HG03571 (cell line): ENCODE results near the gene PPARG.
"Not testable (repeated sequence)": the region's sequence is repeated elsewhere in the genome, so short reads cannot be mapped to it uniquely, and the experiment has no call there.

Source experiments
- ATAC-seq: cut with Tn5 transposase; IDR thresholded peaks from one replicate; pipeline ENCODE4 v1.9.1; 2021; ENCODE audit not compliant: unreplicated experiment

Gene PPARG

DNA sequence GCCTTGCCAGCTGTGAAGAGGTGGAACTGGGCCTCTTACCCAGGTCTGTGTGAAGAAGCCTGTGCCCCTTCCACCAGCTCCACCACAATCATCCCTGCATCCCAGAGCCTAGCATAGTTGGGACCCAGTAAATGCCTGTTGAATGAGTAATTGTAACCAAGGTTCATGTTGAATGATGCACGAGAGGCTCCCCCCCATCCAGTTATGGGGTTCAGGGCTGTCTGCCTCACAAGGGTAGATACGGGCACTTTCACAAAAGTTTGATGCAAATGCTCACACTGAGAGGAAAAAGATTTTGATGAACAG, 165.9 kb downstream of the PPARG start:
- no peak for ATAC-seq

- ATAC-seq, result no peak
Measured at GRCh38 chr3:12455740-12456139, 166.9 kb downstream of the PPARG start.

GRCh38 chr3:12456441-12456840, 167.6 kb downstream of the PPARG start:
- no peak for ATAC-seq

GRCh38 chr3:12457380-12457779, 168.5 kb downstream of the PPARG start:
- ATAC-seq, result not testable (repeated sequence)

DNA sequence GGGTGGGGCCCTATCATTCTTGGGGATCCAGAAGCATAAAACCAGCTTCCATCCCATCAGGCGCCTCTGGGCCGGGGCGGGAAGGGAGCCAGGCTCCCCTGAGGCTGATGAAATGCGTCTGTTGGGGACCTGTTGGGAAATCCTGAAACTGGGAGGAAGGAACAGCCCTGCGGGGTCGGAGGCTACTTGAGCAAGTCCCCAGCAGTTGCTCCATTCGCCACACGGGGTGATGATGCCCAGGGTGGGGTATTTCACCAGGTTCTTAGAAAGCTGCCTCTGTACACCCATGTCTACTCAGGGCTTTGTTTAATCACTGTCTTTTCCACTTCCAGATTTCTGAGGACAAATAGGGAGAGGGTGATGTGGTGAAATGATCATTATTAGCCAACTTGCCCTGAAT, 170.0 kb downstream of the PPARG start:
- ATAC-seq, result no peak

DNA sequence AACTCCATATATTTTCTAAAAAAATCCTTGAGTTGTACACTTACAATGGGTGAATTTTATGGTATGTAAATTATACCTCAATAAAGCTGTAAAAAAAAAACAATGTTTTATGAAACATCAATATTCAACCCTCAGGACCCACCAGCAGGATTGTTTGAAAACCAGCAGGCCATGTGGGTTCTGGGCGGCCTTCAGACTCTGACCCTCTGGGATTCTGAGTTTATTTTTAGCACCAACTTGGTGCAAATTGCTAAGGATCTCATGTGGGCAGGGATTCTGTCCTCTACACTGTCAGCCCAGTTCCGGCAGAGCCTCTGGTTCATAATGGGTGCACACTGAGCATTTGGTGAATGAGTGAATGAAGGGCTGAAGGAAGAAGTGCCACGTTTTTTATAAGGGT, 171.3 kb downstream of the PPARG start:
- no peak for ATAC-seq

- no peak for ATAC-seq
Measured at GRCh38 chr3:12461097-12461649, 172.3 kb downstream of the PPARG start.

DNA sequence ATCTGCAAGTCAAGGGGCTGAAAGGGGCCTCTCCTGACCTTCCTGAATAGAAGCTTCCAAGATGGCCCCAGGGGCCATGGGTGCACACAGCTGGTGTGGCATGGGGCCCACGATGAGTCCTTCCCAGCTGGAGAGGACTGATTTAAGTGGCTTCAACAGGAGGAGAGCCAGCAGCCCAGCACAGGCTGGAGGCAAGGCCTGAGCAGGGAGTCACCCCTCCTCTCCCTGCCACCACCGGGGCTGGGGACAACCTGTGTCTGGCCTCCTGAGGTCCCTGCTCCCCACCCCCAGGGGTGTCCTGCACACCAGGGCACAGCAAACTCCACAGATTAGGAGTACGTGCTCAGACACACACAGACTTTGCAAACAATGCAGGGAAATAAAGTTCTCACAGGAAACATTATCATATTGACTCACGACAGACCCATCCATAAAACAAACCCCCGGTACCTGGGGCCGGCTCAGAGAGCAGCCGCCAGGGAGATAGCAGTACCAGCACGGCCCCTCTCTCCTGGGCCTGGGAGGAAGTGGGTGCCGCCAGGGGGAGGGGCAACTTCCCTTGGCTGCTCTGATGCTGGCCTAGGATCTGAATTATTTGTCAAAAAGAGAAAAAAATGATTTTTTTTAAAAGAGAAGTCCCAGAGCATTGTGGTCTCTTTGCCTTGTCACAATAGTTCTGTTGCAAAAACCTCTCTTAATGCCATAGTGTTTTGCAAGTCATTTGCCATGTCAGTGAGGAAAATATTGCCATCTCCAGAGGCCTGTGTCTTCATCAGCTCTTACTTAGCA, 173.5 kb downstream of the PPARG start:
- no peak for ATAC-seq

- no peak for ATAC-seq
Measured at GRCh38 chr3:12463686-12464085, 174.8 kb downstream of the PPARG start.

- no peak for ATAC-seq
Measured at GRCh38 chr3:12464181-12464580, 175.3 kb downstream of the PPARG start.

DNA sequence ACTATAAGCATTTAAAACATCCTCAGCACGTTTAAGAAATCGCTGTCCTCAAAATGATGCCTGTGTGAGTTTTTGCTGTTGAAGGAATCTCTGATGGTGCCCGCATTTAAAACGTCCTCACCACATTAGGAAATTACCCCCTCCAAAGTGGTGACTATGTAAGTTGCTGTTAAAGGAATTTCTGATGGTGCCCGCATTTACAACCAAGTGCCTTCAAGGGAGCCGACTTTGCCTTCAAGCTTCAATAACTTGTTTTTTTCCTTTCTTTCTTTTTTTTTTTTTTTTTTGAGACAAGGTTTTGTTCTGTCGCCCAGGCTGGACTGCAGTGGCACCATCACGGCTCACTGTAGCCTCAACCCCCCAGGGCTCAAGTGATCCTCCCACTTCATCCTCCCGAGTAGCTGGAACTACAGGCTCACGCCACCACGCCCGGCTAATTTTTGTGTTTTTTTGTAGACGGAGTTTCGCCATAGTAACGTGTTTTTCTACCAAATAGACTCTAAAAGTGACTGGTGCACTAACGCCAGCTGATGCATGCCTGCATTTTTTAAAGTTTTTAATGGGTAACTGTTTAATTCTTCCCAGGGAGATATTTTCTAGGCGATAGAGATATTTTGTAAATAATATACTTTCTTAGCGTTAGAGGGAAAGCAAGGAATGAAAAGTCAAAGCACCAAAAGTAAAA, 176.4 kb downstream of the PPARG start:
- ATAC-seq, result no peak

DNA sequence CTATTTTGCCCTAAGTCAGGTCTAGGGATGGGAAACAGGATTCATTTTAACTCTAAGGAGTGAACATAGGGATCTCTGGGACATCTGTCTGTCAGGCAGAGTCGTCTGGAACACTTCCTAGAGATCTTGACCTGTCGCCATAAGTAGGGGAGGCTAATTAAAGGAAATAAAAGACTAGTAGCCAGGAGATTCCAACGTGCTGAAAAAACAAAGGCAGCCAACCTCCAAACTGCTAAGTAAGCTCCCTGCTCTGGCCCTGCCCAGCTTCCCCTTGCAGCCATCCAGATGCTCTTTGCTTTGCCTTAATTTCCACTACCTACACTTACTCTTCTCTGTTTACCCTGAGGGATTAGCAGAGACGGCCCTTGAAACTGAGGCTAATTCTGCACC, 177.0 kb downstream of the PPARG start:
- no peak for ATAC-seq

DNA sequence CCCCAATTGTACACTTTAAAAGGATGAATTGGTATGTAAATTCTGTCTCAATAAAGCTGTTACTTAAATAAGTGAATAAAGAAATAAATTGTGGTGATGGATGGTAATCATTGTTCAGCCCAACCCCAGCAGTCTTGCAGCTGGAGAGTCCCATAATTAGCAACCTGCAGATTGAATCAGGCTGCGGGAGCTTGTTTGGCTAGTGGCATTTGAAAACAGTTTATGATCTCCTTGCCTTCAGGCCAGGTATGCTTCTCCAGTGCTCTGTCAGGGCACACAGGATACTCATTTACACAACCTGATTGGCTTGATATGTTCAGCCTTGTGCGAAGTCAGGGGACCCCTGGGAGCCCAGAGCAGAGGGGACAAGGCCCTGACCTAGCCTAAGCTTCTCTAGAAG, 178.9 kb downstream of the PPARG start:
- ATAC-seq, result no peak

GRCh38 chr3:12468276-12468675, 179.4 kb downstream of the PPARG start:
- no peak for ATAC-seq

DNA sequence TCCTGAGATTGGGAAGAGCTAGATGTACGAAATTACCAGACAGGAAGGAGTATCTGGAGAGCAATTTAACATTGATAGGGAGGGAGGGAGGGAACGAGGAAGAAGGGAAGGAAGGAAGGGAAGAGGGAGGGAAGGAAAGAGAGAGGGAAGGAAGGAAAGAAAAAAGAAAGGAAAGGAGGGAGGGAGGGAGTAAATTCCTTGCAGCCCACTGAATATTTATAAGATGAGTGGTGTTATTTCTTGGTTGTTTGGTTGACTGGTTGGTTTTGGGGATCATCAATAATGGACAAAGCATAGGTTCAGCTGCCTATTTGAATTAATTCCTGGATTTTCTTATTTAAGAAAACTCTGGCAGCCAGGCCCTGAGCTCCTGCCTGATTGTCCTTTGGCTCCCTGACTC, 179.9 kb downstream of the PPARG start:
- no peak for ATAC-seq

DNA sequence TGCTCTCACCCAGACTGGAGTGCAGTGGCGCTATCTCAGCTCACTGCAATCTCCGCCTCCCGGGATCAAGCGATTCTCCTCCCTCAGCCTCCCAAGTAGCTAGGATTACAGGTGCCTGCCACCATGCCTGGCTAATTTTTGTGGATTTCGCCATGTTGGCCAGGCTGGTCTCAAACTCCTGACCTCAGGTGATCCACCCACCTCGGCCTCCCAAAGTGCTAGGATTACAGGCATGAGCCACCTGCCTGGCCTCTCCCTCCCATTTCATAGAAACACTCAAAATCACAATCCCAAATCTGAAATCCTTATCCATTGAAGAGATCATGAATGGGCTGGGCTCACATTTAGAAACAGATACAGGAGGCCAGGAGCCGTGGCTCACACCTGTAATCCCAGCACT, 180.4 kb downstream of the PPARG start:
- not testable (repeated sequence) for ATAC-seq

GRCh38 chr3:12470111-12470510, 181.2 kb downstream of the PPARG start:
- no peak for ATAC-seq

- no peak for ATAC-seq
Measured at GRCh38 chr3:12470680-12471079, 181.8 kb downstream of the PPARG start.

DNA sequence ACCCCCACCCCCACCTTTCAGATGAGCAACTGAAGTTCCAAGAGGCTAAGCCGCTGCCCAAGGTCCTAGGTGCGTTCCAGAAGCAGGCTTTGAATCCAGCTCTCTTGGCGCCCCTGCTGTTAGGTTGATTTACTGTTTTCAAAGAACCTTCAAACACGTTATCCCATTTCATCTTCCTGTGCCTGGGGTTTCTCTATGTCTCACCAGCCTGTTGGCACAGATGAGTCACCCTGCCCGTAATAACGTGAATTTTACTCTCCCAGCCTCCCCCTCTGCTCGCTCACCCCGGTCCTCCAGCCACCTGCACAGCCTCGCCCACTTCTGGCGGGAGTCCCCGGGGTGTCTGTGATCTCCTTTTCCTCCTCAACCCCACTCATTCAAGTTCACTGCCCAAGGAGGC, 182.4 kb downstream of the PPARG start:
- no peak for ATAC-seq

GRCh38 chr3:12472000-12472610, 183.2 kb downstream of the PPARG start:
- ATAC-seq, result no peak

GRCh38 chr3:12472796-12473195, 183.9 kb downstream of the PPARG start:
- ATAC-seq, result no peak

- ATAC-seq, result no peak
Measured at GRCh38 chr3:12473511-12473910, 184.6 kb downstream of the PPARG start.
